Heart left ventricle (tissue), 13 donors: ENCODE measurements around the gene SEMG2.

Source experiments
- CTCF ChIP-seq, 12 donors: fragments of 200-600 bp; sonication (generic) in 4 of 12; IDR thresholded peaks; one replicate each; pipeline versions ENCODE4 v1.5.0 to v1.8.0; 2018 to 2022; ENCODE audit warnings: antibody characterized with exemption in 12 of 12, mild to moderate bottlenecking in 5 of 12
- POLR2A ChIP-seq, 2 donors: fragments of 450-650 bp; IDR thresholded peaks; one replicate each; pipeline ENCODE4 v1.6.1; 2017; ENCODE audit warnings: antibody characterized with exemption in 2 of 2, mild to moderate bottlenecking in 2 of 2, moderate library complexity in 2 of 2
- donor health status: ischemic (EF 13 %, LVEDD 7.1; RV severe dilation, severe dysfunction).
- donor health status: DM: no; HTN: yes; CAD: no.
- donor health status: DM: no; HTN: no; CAD: no.
- donor health status: ischemic (EF 25% LVEDD 6.9; RV normal size, moderate dysfunction).
- donor health status: ischemic (EF 25% LVEDD 5.7; RV mildly dilated, moderate dysfunction).
- donor health status: ischemic (EF 35%, LVEDD 5.7; RV mildly dilated, moderate dysfunction).
- donor health status: nonischemic (EF 11% LVEDD 7.7; RV severe dilation, severe dysfunction).
- donor health status: DM: yes; HTN: yes; CAD: no.
- donor health status: PGD.
- donor health status: ischemic (EF 29% LVEDD 5.4; RV normal size, mild dysfunction).
- donor health status: nonischemic (EF 23%, LVEDD 6.1; RV moderate dilation, normal function).

- TF ChIP-seq CTCF (IDR thresholded peaks at IDR 0.05) (no peak), POLR2A (IDR thresholded peaks at IDR 0.05) (no peak)
Measured at GRCh38 chr20:45218636-45219035, 2.5 kb upstream of the SEMG2 start.
